CD4-positive, alpha-beta T cell (primary cell): Measurements from ENCODE around the gene EFHD2. TPM values are rescaled to one million over a fixed set of nuclear protein-coding genes. Genes with fewer than 3 reads are reported as not detected.
"Not testable (repeated sequence)": the region's sequence is repeated elsewhere in the genome, so short reads cannot be mapped to it uniquely, and the experiment has no call there.

Source experiments
- ATAC-seq: fragments of 200-7000 bp; cut with Tn5 transposase; one replicate; pipeline ENCODE4 v1.10.0; 2022; ENCODE audit warnings: mild to moderate bottlenecking; ENCODE audit not compliant: poor library complexity
- CTCF ChIA-PET: fragments of 350-600 bp; sonication (Branson Sonifier 250); formaldehyde crosslinking; loops from one replicate; lab custom pipeline; 2021; ENCODE audit warnings: antibody characterized with exemption, inconsistent platforms; lab: Charles Lee
- POLR2A ChIA-PET: fragments of 350-600 bp; sonication (Branson Sonifier 250); formaldehyde crosslinking; loops from one replicate; lab custom pipeline; 2021; ENCODE audit warnings: antibody characterized with exemption, inconsistent platforms; lab: Charles Lee
- DNase-seq, 14 experiments: peaks; one replicate each; pipeline ENCODE4 v3.0.0-alpha.2; 2013 to 2020; ENCODE audit warnings: mixed read lengths in 2 of 14
- H3K27ac ChIP-seq, 2 donors: one replicate each; pipeline versions ENCODE4 v1.5.1 to v1.7.0; 2013; ENCODE audit warnings: low read length in 2 of 2, low read depth in 1 of 2, mild to moderate bottlenecking in 1 of 2
- H3K27me3 ChIP-seq, 2 experiments: 1 replicate in 1 of 2; 2 replicates in 1 of 2; pipeline versions ENCODE4 v1.6.1 to v1.7.0; 2013; ENCODE audit warnings: low read length in 2 of 2, control low read depth in 1 of 2, mild to moderate bottlenecking in 1 of 2, moderate library complexity in 1 of 2; ENCODE audit not compliant: insufficient read depth in 2 of 2, control insufficient read depth in 1 of 2
- H3K36me3 ChIP-seq: one replicate; pipeline ENCODE4 v1.6.1; 2013; ENCODE audit warnings: low read length, control low read depth; ENCODE audit not compliant: insufficient read depth
- H3K4me1 ChIP-seq: one replicate; pipeline ENCODE4 v1.6.1; 2013; ENCODE audit warnings: low read length, control low read depth; ENCODE audit not compliant: insufficient read depth
- H3K4me3 ChIP-seq: one replicate; pipeline ENCODE4 v1.5.1; 2013; ENCODE audit warnings: mild to moderate bottlenecking, low read length, moderate library complexity
- H3K9me3 ChIP-seq, 2 experiments: 1 replicate in 1 of 2; 2 replicates in 1 of 2; pipeline versions ENCODE4 v1.6.1 to v1.7.0; 2013; ENCODE audit warnings: low read length in 2 of 2, mild to moderate bottlenecking in 2 of 2, control low read depth in 1 of 2, moderate library complexity in 1 of 2; ENCODE audit not compliant: control insufficient read depth in 1 of 2, insufficient read depth in 1 of 2
- H3K27ac Mint-ChIP-seq: one replicate; pipeline ENCODE4 v1.8.0; 2020; ENCODE audit warnings: mixed read lengths
- H3K27me3 Mint-ChIP-seq: one replicate; pipeline ENCODE4 v1.8.0; 2021; ENCODE audit warnings: mixed read lengths
- H3K36me3 Mint-ChIP-seq: one replicate; pipeline ENCODE4 v1.8.0; 2021; ENCODE audit warnings: low read depth, mixed read lengths
- H3K4me1 Mint-ChIP-seq: one replicate; pipeline ENCODE4 v1.8.0; 2021; ENCODE audit warnings: low read depth, mixed read lengths
- H3K4me3 Mint-ChIP-seq: one replicate; pipeline ENCODE4 v1.8.0; 2020; ENCODE audit warnings: mild to moderate bottlenecking, mixed read lengths
- H3K9me3 Mint-ChIP-seq: one replicate; pipeline ENCODE4 v1.8.0; 2020; ENCODE audit warnings: mixed read lengths
- intact Hi-C, 2 experiments: fragments of 100-400 bp; cut with DNase I in 1 of 2; cut with micrococcal nuclease in 1 of 2; formaldehyde crosslinking; loops; one replicate each; pipeline versions ENCODE4 v1.15.1 to v1.9.0; 2023 to 2025; cut with DNase I, micrococcal nuclease
- total RNA-seq, 174 experiments: library from RNA in 2 of 174; stranded (reverse) in 2 of 174; gene quantifications; one replicate each; pipeline ENCODE4 v1.2.3 and lab custom pipeline; 2021 to 2026
- TF ChIP-seq, protein P1 (sequence below): fragments of 200-600 bp; IDR thresholded peaks from one replicate; pipeline ENCODE4 v1.8.0; 2022; ENCODE audit warnings: antibody characterized with exemption, mild to moderate bottlenecking

The EFHD2 gene
- total RNA-seq, 2 experiments from 2014 or later: 79.1 to 80.9 TPM

DNA sequence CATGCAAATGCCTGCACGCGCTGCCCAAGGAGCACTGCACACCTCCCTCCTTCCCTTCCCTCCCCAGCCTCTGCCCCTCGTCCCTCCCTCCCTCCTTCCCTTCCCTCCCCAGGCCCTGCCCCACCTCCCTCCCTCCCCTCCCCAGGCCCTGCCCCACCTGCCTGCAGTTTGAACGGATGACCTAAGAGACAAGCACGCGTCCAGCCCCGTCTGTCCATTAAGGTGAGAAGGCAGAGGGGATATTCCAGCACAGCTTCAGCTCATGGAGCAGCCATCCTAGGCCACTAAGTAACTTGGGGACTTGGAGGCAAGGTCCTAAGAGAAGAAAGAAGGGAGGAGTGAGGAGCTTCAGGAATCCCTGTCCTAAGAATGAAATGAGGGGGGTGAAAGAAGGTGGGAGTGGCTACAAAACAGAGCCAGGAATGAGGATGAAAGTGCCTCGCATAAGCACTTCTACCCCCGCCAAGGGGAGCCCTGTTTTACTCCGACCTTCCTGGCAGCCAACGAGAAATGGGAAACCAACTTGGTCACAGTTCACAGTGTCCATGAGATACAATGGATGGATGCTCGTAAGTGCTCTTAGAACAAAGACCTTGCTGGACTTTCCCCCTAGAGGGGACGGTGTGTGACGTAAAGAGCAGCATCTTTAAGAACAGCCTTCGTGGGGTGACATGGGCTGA, 21.3 kb upstream of the EFHD2 start:
- ATAC-seq: no peak
- ChIA-PET POLR2A (no interaction called here), CTCF (no interaction called here)
- Histone ChIP-seq H3K27me3 (peaks cover 5 to 11% of the 10 kb centered on the region in 2 experiments), H3K4me1 (peaks cover 12% of the 10 kb centered on the region), H3K27ac (no peak overlapping the region), H3K4me3 (no peak overlapping the region), H3K36me3 (no peaks in the 10 kb centered on the region), H3K9me3 (no peaks in the 10 kb centered on the region)
- no peaks in the 10 kb centered on the region for H3K36me3 Mint-ChIP-seq
- no peak for DNase-seq
- H3K4me1 Mint-ChIP-seq: no peaks in the 10 kb centered on the region
- H3K27me3 Mint-ChIP-seq: peaks cover 41% of the 10 kb centered on the region
- intact Hi-C loops: loop anchor here in 1 of 2 experiments (5.0 kb wide), 1 partner anchor 56 kb away; no protein-coding TSS in a partner anchor
- H3K4me3 Mint-ChIP-seq: no peak overlapping the region
- H3K27ac Mint-ChIP-seq: no peak overlapping the region
- TF ChIP-seq, protein P1, sequence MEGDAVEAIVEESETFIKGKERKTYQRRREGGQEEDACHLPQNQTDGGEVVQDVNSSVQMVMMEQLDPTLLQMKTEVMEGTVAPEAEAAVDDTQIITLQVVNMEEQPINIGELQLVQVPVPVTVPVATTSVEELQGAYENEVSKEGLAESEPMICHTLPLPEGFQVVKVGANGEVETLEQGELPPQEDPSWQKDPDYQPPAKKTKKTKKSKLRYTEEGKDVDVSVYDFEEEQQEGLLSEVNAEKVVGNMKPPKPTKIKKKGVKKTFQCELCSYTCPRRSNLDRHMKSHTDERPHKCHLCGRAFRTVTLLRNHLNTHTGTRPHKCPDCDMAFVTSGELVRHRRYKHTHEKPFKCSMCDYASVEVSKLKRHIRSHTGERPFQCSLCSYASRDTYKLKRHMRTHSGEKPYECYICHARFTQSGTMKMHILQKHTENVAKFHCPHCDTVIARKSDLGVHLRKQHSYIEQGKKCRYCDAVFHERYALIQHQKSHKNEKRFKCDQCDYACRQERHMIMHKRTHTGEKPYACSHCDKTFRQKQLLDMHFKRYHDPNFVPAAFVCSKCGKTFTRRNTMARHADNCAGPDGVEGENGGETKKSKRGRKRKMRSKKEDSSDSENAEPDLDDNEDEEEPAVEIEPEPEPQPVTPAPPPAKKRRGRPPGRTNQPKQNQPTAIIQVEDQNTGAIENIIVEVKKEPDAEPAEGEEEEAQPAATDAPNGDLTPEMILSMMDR: no peak
- no peaks in the 10 kb centered on the region for H3K9me3 Mint-ChIP-seq

DNA sequence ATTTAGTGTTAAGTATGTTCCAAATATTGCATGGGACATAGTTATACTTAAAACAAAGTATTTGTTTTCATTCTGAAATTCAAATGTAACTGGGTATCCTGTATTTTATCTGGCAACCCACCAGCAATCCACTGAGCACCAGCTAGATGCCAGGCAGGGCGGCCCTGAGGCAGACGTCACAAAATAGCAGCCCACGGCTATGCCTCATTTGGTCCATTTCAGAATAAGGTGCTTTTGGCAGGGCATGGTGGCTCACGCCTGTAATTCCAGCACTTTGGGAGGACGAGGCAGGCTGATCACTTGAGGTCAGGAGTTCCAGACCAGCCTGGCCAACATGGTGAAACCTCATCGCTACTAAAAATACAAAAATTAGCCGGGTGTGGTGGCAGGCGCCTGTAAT, 19.9 kb upstream of the EFHD2 start:
- H3K36me3 Mint-ChIP-seq, POLR2A ChIA-PET, H3K27ac Mint-ChIP-seq, H3K4me1 Mint-ChIP-seq, DNase-seq, H3K27ac ChIP-seq, ATAC-seq, H3K4me3 Mint-ChIP-seq, H3K27me3 ChIP-seq, H3K4me1 ChIP-seq, H3K36me3 ChIP-seq, H3K9me3 Mint-ChIP-seq, H3K4me3 ChIP-seq, H3K9me3 ChIP-seq: not testable (repeated sequence)
- H3K27me3 Mint-ChIP-seq: peaks cover 33% of the 10 kb centered on the region
- CTCF ChIA-PET: interaction anchor here (0.7 kb wide), 1 partner anchor 41 kb away, joined by 4 read pairs; no protein-coding TSS in a partner anchor
- intact Hi-C loops: loop anchor here in 1 of 2 experiments (5.0 kb wide), 1 partner anchor 58 kb away; no protein-coding TSS in a partner anchor

DNA sequence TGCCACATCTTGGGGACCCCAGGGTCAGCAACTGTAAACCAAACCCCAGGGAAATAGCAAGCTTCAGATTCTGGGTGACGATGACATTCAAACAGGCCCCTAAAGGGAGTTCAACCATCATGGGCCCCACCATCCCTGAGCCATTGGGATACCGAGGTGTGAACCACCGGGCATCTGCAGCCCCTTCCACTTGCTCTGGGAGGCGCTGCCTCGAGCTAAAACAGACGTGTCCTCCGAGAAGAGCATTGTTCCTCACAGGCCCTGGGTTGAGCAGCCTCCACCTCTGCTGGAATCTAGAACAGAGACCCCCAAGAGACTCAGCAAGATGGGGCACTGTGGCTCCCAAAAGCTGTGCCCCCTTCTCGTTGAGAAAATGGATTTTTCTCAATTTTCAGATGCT, 19.0 kb upstream of the EFHD2 start:
- H3K36me3 Mint-ChIP-seq: no peaks in the 10 kb centered on the region
- no peaks in the 10 kb centered on the region for H3K9me3 ChIP-seq
- peaks cover 24% of the 10 kb centered on the region for H3K27me3 Mint-ChIP-seq
- H3K27ac ChIP-seq: no peak overlapping the region
- peaks cover 2 to 5% of the 10 kb centered on the region in 2 experiments for H3K27me3 ChIP-seq
- intact Hi-C loops: no loop called here
- H3K36me3 ChIP-seq: no peaks in the 10 kb centered on the region
- H3K4me3 Mint-ChIP-seq: no peak overlapping the region
- ChIA-PET POLR2A (no interaction called here), CTCF (no interaction called here)
- H3K4me3 ChIP-seq: no peak overlapping the region
- DNase-seq (no peak), ATAC-seq (no peak)
- peaks cover 5% of the 10 kb centered on the region for H3K4me1 ChIP-seq
- TF ChIP-seq, protein P1: no peak
- H3K27ac Mint-ChIP-seq: no peak overlapping the region
- H3K9me3 Mint-ChIP-seq: no peaks in the 10 kb centered on the region
- H3K4me1 Mint-ChIP-seq: no peaks in the 10 kb centered on the region

DNA sequence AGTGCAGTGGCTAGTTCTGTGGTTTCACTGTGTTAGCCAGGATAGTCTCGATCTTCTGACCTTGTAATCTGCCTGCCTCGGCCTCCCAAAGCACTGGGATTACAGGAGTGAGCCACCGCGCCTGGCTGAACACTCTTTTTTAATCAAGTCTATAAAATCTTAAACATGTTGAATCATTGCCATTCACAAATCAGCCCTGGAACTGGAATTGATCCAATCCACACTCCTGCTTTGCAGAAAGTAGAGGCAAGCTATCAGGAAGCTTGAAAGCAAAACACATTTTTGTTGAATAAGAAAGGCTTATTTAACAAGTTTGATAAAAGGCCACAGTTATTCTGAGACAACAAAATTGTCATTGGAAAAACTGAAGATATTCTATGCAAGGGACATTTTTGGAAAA, 18.3 kb upstream of the EFHD2 start:
- no peak for DNase-seq
- CTCF ChIA-PET: no interaction called here
- Mint-ChIP-seq H3K9me3 (no peaks in the 10 kb centered on the region), H3K27ac (no peak overlapping the region), H3K4me3 (no peak overlapping the region), H3K27me3 (peaks cover 17% of the 10 kb centered on the region), H3K36me3 (no peaks in the 10 kb centered on the region), H3K4me1 (no peaks in the 10 kb centered on the region)
- Histone ChIP-seq H3K4me3 (no peak overlapping the region), H3K9me3 (no peaks in the 10 kb centered on the region), H3K36me3 (no peaks in the 10 kb centered on the region), H3K4me1 (peaks cover under 1% of the 10 kb centered on the region), H3K27me3 (no peaks in the 10 kb centered on the region), H3K27ac (no peak overlapping the region)
- ATAC-seq: no peak
- intact Hi-C loops: no loop called here
- TF ChIP-seq, protein P1: no peak
- POLR2A ChIA-PET: no interaction called here
